SU-DHL-6 (cell line): ENCODE measurements around the gene CDH13.

ENCODE experiments used
- H2AFZ ChIP-seq: fragments of 200-600 bp; sonication (generic); 2 replicates; pipeline ENCODE4 v1.6.1; 2014; ENCODE audit warnings: low read depth, mild to moderate bottlenecking, moderate library complexity, mixed read lengths, antibody characterized with exemption, low read length; ENCODE audit not compliant: severe bottlenecking
- H3F3A ChIP-seq: fragments of 200-600 bp; shearing (Covaris generic); 2 replicates; pipeline ENCODE4 v1.6.0; 2016; ENCODE audit warnings: antibody characterized with exemption, mild to moderate bottlenecking; ENCODE audit not compliant: insufficient read depth
- H3K27ac ChIP-seq: fragments of 200-600 bp; sonication (generic); 2 replicates; pipeline ENCODE4 v1.5.1; 2016; ENCODE audit warnings: low read depth, mild to moderate bottlenecking, low read length, moderate library complexity, mixed read lengths
- H3K27me3 ChIP-seq: fragments of 200-600 bp; sonication (generic), shearing (Covaris generic); 2 replicates; pipeline ENCODE4 v1.6.0; 2014; ENCODE audit warnings: mild to moderate bottlenecking, low read length
- H3K36me3 ChIP-seq: fragments of 200-600 bp; sonication (generic); 2 replicates; pipeline ENCODE4 v1.6.1; 2014; ENCODE audit warnings: mild to moderate bottlenecking, low read length, mixed read lengths
- H3K4me2 ChIP-seq: fragments of 300-600, 200-600 bp; shearing (Covaris generic), sonication (generic); 2 replicates; pipeline ENCODE4 v1.6.0; 2014; ENCODE audit warnings: low read length, low read depth, mild to moderate bottlenecking; ENCODE audit not compliant: poor library complexity, severe bottlenecking
- H3K4me3 ChIP-seq: fragments of 200-600 bp; sonication (generic); 2 replicates; pipeline ENCODE4 v1.5.1; 2014; ENCODE audit warnings: antibody characterized with exemption, low read length, mild to moderate bottlenecking, mixed read lengths; ENCODE audit not compliant: insufficient read depth, poor library complexity, severe bottlenecking
- H3K79me2 ChIP-seq: fragments of 200-600 bp; sonication (generic); 2 replicates; pipeline ENCODE4 v1.6.1; 2014; ENCODE audit warnings: mild to moderate bottlenecking, low read length, moderate library complexity; ENCODE audit not compliant: insufficient read depth
- H3K9ac ChIP-seq: fragments of 200-600 bp; sonication (generic); 2 replicates; pipeline ENCODE4 v1.7.0; 2014; ENCODE audit warnings: mild to moderate bottlenecking, low read length
- H3K9me2 ChIP-seq: fragments of 200-600 bp; sonication (generic); replicated peaks from 2 replicates; pipeline ENCODE4 v1.6.1; 2014; ENCODE audit warnings: low read length; ENCODE audit not compliant: insufficient read depth
- H3K9me3 ChIP-seq: fragments of 200-600 bp; sonication (generic); 2 replicates; pipeline ENCODE4 v1.6.1; 2014; ENCODE audit warnings: low read length, mixed read lengths; ENCODE audit not compliant: insufficient read depth
- H4K20me1 ChIP-seq: fragments of 200-600 bp; sonication (generic); 2 replicates; pipeline ENCODE4 v1.6.1; 2014; ENCODE audit warnings: low read depth, mild to moderate bottlenecking, antibody characterized with exemption, low read length, moderate library complexity, mixed read lengths
- EZH2phosphoT487 ChIP-seq: fragments of 200-600 bp; sonication (generic), shearing (Covaris generic); conservative IDR thresholded peaks from 2 replicates; pipeline ENCODE4 v1.6.1; 2018; ENCODE audit warnings: mild to moderate bottlenecking, antibody characterized with exemption, low read length, moderate library complexity, mixed read lengths
- TF ChIP-seq, protein P1 (sequence below): fragments of 200-600 bp; sonication (generic); IDR thresholded peaks from one replicate; pipeline ENCODE4 v1.5.1; 2017; ENCODE audit warnings: antibody characterized with exemption, mild to moderate bottlenecking, low read length, moderate library complexity; ENCODE audit not compliant: insufficient read depth, poor library complexity, severe bottlenecking

The CDH13 gene

DNA sequence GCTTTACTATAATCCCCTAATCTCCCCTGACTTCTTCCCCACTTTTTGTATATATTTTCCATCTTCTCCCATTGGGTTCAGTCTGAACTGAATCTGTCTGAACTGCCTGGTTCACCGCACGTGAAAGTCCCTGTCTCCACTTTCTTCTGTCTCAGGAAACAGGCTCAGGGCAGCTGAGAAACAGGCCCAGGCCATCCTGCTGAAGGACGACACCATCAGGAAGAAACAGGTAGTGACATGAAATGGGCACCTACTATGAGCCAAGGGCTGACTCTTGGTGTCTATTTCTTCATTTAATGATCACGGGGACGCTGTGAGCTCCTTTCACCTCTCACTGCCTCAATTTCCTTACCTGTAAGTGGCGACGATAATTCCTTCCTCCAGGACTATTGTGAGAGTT, 1090.5 kb downstream of the CDH13 start:
- H3K27me3 ChIP-seq = no peaks in the 10 kb centered on the region
- H3K4me3 ChIP-seq = no peak overlapping the region
- no peak overlapping the region for H3K4me2 ChIP-seq
- H3F3A ChIP-seq = no peaks in the 10 kb centered on the region
- no peak overlapping the region for H3K27ac ChIP-seq
- H3K79me2 ChIP-seq = no peaks in the 10 kb centered on the region
- no peaks in the 10 kb centered on the region for H3K9me2 ChIP-seq
- no peaks in the 10 kb centered on the region for H3K9me3 ChIP-seq
- no peak overlapping the region for H3K9ac ChIP-seq
- no peaks in the 10 kb centered on the region for H3K36me3 ChIP-seq
- no peak overlapping the region for H2AFZ ChIP-seq
- no peaks in the 10 kb centered on the region for H4K20me1 ChIP-seq
- TF ChIP-seq, protein P1, sequence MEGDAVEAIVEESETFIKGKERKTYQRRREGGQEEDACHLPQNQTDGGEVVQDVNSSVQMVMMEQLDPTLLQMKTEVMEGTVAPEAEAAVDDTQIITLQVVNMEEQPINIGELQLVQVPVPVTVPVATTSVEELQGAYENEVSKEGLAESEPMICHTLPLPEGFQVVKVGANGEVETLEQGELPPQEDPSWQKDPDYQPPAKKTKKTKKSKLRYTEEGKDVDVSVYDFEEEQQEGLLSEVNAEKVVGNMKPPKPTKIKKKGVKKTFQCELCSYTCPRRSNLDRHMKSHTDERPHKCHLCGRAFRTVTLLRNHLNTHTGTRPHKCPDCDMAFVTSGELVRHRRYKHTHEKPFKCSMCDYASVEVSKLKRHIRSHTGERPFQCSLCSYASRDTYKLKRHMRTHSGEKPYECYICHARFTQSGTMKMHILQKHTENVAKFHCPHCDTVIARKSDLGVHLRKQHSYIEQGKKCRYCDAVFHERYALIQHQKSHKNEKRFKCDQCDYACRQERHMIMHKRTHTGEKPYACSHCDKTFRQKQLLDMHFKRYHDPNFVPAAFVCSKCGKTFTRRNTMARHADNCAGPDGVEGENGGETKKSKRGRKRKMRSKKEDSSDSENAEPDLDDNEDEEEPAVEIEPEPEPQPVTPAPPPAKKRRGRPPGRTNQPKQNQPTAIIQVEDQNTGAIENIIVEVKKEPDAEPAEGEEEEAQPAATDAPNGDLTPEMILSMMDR = no peak
- TF ChIP-seq EZH2phosphoT487 = no peak

- H3K27me3 ChIP-seq = no peaks in the 10 kb centered on the region
- no peak overlapping the region for H3K27ac ChIP-seq
- H3K9me3 ChIP-seq = no peaks in the 10 kb centered on the region
- no peaks in the 10 kb centered on the region for H3K36me3 ChIP-seq
- no peaks in the 10 kb centered on the region for H3K79me2 ChIP-seq
- no peaks in the 10 kb centered on the region for H4K20me1 ChIP-seq
- no peaks in the 10 kb centered on the region for H3F3A ChIP-seq
- H3K4me3 ChIP-seq = no peak overlapping the region
- no peak for TF ChIP-seq EZH2phosphoT487
- TF ChIP-seq, protein P1 = no peak
- no peak overlapping the region for H3K9ac ChIP-seq
- H3K4me2 ChIP-seq = no peak overlapping the region
- no peak overlapping the region for H2AFZ ChIP-seq
- H3K9me2 ChIP-seq = no peaks in the 10 kb centered on the region
These were observed 1091.0 kb downstream of the CDH13 start for GRCh38 chr16:83717814-83718213.

GRCh38 chr16:83720213-83720612, 1093.4 kb downstream of the CDH13 start:
- Histone ChIP-seq H3K4me2 (no peak overlapping the region), H3K4me3 (no peak overlapping the region), H3K79me2 (no peaks in the 10 kb centered on the region), H3K9ac (no peak overlapping the region), H3K9me3 (no peaks in the 10 kb centered on the region), H3F3A (no peaks in the 10 kb centered on the region), H4K20me1 (no peaks in the 10 kb centered on the region), H3K36me3 (no peaks in the 10 kb centered on the region), H3K9me2 (no peaks in the 10 kb centered on the region), H3K27me3 (no peaks in the 10 kb centered on the region), H3K27ac (no peak overlapping the region), H2AFZ (no peak overlapping the region)
- no peak for TF ChIP-seq EZH2phosphoT487
- TF ChIP-seq, protein P1 = no peak

DNA sequence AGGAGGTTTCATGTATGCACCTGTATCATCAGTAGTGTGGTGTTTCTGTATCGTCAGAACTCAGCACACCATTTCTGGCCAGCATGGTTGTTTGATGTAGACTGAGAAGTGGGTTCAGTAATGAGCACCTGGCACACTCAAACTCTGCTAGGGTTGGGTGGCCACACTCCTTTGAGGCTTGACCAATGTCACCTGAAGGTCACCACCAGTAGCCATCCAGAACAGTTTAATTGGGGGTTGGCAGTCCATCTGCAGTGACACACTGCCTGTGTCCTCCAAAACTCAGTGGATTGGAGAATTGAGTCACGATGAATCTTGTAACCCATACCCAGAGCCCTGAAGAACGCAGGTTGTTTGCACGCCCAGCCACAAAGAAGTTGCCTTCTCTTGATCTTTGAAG, 1094.2 kb downstream of the CDH13 start:
- H3K27me3 ChIP-seq = no peaks in the 10 kb centered on the region
- H2AFZ ChIP-seq = no peak overlapping the region
- TF ChIP-seq, protein P1 = no peak
- TF ChIP-seq EZH2phosphoT487 = no peak
- H4K20me1 ChIP-seq = no peaks in the 10 kb centered on the region
- no peaks in the 10 kb centered on the region for H3K9me2 ChIP-seq
- H3K27ac ChIP-seq = no peak overlapping the region
- H3K4me3 ChIP-seq = no peak overlapping the region
- no peak overlapping the region for H3K9ac ChIP-seq
- no peak overlapping the region for H3K4me2 ChIP-seq
- H3K9me3 ChIP-seq = no peaks in the 10 kb centered on the region
- no peaks in the 10 kb centered on the region for H3F3A ChIP-seq
- no peaks in the 10 kb centered on the region for H3K79me2 ChIP-seq
- H3K36me3 ChIP-seq = no peaks in the 10 kb centered on the region
